C1 segment of cervical spinal cord (tissue), 14 donors: ENCODE results near the gene CDK19.
"Not testable (repeated sequence)": the region's sequence is repeated elsewhere in the genome, so short reads cannot be mapped to it uniquely, and the experiment has no call there.

ENCODE experiments used
- DNase-seq, 14 donors: peaks; one replicate each; lab custom pipeline; 2025; lab: John Stamatoyannopoulos, UW

Gene CDK19

DNA sequence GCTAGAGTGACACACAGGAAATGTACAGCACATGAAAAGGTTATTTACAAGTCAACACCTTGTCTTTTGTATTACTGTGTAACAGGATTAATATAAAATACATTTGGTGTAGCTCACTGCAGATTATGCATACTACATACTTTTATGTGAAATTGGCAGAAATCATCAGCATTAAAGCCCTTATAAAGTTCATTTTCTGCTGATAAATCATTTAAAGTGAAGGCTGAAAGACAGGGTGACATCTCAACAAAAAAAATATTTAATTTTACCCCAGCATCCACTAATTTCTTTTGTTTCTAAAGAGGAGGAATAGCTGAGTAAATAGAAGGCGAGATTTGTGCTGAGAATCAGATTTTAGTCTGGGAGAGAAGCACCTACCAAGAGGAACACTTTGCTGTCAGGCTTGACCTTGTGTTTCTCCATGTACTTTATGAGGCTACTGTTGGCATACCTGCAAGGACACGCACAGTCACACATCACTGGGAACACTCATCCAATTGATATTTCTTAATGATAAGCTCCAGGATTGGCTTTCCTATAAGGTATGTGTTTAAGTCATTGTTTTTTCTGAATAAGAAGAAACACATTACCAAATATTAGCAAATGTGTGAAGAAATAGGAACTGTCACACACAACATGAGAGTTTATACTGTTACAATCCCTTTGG is 192.2 kb downstream of the CDK19 start:
- DNase-seq: no peak

DNA sequence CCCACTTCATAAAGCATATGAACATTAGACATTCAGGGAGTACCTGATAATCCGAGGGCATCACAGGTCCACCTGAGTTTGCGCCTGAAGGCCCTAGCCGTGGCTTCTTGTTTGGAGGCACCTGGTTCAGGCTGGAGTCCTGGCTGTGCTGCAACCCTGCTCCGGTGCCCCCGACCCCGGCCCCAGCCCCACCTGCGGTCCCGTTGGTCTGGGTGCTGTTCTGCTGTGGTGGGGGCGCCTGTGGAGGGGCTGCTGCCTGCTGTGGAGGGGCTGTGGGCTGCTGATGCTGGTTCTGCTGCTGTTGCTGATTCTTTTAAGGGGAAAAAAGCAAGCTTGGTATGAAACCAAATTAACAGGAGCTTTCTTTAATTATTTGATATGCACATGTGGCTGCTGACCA is 194.2 kb downstream of the CDK19 start:
- no peak for DNase-seq

GRCh38 chr6:110620065-110620464 is 195.2 kb downstream of the CDK19 start:
- DNase-seq: no peak

- DNase-seq: no peak
Measured at GRCh38 chr6:110619275-110619908, 195.9 kb downstream of the CDK19 start.

GRCh38 chr6:110618591-110619267 is 196.5 kb downstream of the CDK19 start:
- no peak for DNase-seq

DNA sequence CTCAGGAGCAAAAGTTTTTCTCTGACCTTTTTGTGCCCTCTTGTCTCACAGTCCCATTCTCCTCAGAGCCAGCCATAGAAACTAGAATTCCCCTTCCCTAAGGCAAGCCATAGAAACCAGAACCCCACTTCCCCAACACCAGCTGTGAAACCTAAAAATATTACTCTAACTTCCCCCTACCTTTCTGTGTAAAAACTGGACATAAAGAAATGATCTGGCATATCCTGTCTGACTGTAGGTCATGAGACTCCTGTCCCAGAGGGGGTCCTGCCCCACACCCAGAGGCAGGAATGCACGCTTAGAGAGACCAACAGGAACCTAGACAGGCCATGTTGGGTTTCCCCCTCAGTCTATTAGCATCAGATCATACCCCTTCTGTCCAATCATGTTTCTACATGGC is 198.2 kb downstream of the CDK19 start:
- DNase-seq: no peak

DNA sequence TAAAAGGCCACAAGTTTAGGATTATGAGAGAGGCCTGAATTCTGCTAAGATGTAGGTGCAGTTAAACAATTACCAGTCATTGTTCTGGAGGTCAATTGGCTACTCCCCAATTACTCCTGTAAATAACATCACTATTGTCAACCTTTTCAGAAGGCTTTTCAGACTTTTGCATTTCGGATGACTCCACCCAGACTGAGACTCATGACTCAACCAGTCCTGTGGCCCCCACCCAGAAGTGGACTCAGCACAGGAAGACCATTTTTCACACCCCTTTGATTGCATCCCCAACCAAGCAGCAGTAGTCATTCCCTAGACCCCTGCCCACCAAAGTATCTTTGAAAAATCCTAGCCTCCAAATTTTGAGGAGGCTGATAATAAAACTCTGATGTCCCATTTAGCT is 199.5 kb downstream of the CDK19 start:
- no peak for DNase-seq

DNA sequence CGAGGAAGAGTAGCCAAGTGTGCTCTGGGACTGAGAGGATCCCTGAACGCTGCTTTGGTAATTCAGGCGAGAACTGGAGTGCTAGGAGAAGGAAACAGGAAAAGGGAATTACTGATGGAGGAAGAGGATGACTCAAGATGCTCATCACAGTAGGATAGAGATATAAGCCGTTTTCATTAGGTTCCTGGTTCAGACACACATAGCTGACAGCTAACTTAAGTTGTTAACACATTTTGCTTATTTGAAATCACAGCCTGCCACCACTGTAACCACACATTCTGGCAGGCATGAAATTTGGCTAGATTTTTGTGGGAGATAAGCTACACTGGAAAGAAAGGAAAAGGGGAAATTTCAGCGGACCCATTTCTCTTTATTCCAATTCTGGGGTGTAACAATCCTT is 200.7 kb downstream of the CDK19 start:
- no peak for DNase-seq

DNA sequence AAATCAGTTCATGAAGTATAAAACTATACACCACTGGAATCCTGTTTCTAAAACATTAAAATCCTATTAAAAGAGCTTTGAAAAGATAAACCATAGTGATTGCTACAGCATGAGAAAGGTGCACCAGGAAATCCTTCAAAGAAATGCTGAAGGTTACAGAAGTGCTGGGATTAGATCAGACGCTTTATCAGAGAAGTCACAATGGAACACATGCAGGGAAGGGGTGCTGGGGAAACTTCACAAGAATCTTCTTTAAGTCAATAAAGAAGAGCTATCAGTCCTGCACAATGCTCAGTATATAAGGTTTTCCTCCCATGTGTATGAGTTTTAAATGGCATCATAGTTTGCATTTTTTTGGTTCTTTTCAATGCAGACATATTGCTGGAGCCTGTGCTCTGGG is 201.2 kb downstream of the CDK19 start:
- DNase-seq: no peak

DNA sequence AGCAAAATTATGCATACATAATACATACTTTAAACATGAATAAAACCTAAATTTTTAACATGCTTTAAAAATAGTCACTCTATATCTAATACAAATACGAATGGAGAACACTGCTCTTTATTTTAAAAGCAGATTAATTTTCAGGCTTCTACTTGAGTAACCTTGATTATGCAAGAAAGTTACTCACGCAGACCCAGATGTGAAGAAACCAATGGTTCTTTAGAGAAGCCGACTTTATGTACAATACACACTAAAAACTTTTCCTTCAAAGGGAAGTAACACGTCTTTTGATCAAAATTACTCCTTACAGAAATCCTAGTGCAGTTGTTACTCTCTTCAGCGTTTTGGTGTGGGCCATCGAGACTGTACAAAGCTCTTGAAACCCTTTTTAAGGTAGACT is 201.9 kb downstream of the CDK19 start:
- no peak for DNase-seq

- DNase-seq: peak in 1 of 14 donors; percentile 13
Measured at GRCh38 chr6:110612298-110612697, 203.0 kb downstream of the CDK19 start.

DNA sequence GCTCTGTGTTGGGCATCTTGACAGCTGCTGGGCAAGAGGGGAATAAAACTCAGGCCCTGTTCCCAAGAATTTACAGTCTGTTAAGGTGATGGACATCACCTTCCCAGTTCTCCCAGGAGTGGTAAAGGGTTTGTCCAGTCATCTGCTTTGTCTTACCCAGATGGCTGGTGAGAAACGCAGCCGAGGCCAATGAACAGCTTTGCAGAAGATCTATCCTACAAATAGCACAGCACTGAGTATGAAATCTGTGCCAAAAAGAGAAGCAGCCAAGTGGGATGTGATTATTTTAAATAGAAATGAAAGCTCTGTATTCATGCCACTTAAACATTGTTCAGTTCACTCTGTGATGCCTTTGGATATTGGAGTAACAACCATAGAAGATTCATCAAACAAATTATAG is 206.2 kb downstream of the CDK19 start:
- peak in 2 of 14 donors; percentile 30 to 63 for DNase-seq

- no peak for DNase-seq
Measured at GRCh38 chr6:110608151-110608550, 207.1 kb downstream of the CDK19 start.

DNA sequence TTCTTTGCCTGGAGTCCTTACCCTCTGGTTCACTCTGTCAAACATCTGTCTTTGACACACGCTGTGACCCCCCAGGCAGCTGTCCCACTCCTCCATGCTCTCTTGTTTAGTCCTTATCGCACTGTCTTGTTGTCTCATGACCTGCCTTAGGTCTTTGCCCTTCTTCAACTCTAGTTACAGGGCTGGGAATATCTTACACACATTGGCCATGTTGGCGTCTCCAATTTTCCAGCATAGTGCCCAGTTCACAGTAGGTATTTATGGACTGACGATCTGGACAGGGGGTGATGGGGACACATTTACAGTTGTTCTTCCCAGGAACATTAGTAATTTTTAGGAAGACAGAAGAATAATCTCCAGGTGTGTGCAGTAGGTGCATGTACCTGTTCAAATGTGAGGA is 209.1 kb downstream of the CDK19 start:
- DNase-seq: no peak

GRCh38 chr6:110600640-110601039 is 214.6 kb downstream of the CDK19 start:
- not testable (repeated sequence) for DNase-seq

GRCh38 chr6:110597761-110598160 is 217.5 kb downstream of the CDK19 start:
- DNase-seq: no peak

GRCh38 chr6:110596354-110596753 is 218.9 kb downstream of the CDK19 start:
- DNase-seq: no peak

- DNase-seq: no peak
Measured at GRCh38 chr6:110595112-110595511, 220.2 kb downstream of the CDK19 start.

- DNase-seq: no peak
Measured at GRCh38 chr6:110593637-110594036, 221.6 kb downstream of the CDK19 start.

- DNase-seq: no peak
Measured at GRCh38 chr6:110592765-110593164, 222.5 kb downstream of the CDK19 start.

DNA sequence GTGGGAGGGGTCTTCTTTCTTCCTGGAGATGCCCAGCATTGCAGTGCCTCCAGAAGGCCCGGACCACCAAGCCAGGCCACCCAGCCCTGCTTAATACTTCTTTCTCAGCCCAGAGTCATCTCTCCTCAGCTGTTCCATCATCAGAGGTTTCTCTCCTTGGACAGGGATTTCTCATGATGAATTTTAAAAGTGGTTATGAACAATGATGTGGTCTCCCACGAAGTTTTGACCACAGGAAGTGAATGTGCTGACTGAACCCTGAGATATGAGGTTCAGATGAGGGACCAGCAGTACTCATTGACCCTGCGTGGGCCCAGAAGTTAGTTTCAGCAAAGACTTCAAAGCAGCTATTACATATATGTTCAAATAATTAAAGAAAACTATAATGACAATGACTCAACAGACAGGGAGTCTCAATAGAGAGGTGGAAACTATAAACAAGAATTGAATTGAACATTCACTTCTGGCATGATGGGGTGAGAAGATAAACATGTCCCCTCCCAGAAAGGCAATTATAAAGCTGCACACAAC is 224.4 kb downstream of the CDK19 start:
- no peak for DNase-seq

DNA sequence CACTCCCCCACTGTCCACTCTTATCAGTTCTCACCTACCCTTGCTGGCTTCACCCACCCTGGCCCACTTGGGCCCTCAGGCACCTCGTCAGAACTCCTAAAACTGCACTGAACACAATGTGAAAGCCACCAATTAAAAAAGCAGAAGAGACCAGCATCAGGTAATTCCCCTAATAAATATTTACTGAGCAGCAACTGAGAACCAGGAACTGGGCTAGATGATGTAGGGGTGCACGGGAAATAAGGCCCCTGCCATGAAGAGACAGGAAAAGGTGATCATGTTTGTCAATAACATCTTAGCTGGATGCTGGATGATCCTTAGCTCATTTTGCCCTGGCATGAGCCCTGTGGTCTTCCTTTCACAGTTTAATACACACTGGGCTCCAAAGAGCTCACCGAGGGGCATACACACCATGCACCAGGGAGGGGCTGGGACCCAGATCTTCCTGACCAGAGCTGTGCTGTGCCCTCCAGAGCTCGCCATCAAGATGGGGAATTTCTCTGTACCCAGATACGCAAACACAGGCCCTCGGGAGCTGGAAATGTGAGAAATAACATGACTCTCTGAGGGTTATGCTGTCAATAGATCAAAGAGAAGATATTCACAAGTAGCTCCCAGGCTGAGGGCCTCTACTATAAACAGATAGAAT is 225.3 kb downstream of the CDK19 start:
- no peak for DNase-seq
